GM12878 (cell line): ENCODE data around the gene DUSP14. TPM values are rescaled to one million over a fixed set of nuclear protein-coding genes. Genes with fewer than 3 reads are reported as not detected.
"Not testable (repeated sequence)": the region's sequence is repeated elsewhere in the genome, so short reads cannot be mapped to it uniquely, and the experiment has no call there.

Experiments used
- ATAC-seq: fragments of 200-7000 bp; cut with Tn5 transposase; 3 replicates; pipeline ENCODE4 v1.9.1; 2020; ENCODE audit warnings: mild to moderate bottlenecking, moderate library complexity
- BruUV-seq: library from RNA; stranded (reverse); fragments of 400-500 nt; replicated peaks from 2 replicates; lab custom pipeline; 2021; lab: Mats Ljungman, UMichigan
- CTCF ChIA-PET: fragments of 300-600 bp; sonication (Branson Sonifier 250); formaldehyde crosslinking; extraction: SDS; loops from one replicate; lab custom pipeline; 2021; ENCODE audit warnings: inconsistent platforms; lab: Yijun Ruan, JAX
- POLR2A ChIA-PET: fragments of 350-600 bp; formaldehyde crosslinking; extraction: SDS; loops from one replicate; lab custom pipeline; 2021; ENCODE audit warnings: inconsistent platforms; lab: Charles Lee
- RAD21 ChIA-PET: fragments of 300-600 bp; sonication (Branson Sonifier 250); formaldehyde crosslinking; loops from one replicate; lab custom pipeline; 2023; ENCODE audit warnings: antibody characterized with exemption; ENCODE audit not compliant: unreplicated experiment; lab: Charles Lee
- SMC1A ChIA-PET: fragments of 300-600 bp; sonication (Branson Sonifier 250); formaldehyde crosslinking; loops from one replicate; lab custom pipeline; 2023; ENCODE audit not compliant: unreplicated experiment, uncharacterized antibody; lab: Charles Lee
- DNase-seq: peaks from one replicate; pipeline ENCODE4 v3.0.0-alpha.2; 2011; ENCODE audit warnings: low read depth, low spot score
- FAIRE-seq: peaks from 3 replicates; lab custom pipeline; 2011; peaks lifted over from hg19 to GRCh38; lab: Jason Lieb, UNC
- H2AFZ ChIP-seq: 2 replicates; pipeline ENCODE4 v1.6.0; 2011; ENCODE audit warnings: low read depth, low read length, control low read depth; ENCODE audit not compliant: control insufficient read depth
- H3K27ac ChIP-seq: 2 replicates; pipeline ENCODE4 v1.5.1; 2011; ENCODE audit warnings: control low read depth; ENCODE audit not compliant: control insufficient read depth, insufficient read depth
- H3K27me3 ChIP-seq, 2 experiments: replicated peaks in 1 of 2; 2 replicates each; pipeline versions ENCODE4 v1.6.0 to v1.6.1; 2011; ENCODE audit warnings: low read length in 1 of 2; ENCODE audit not compliant: control insufficient read depth in 2 of 2, insufficient read depth in 2 of 2
- H3K36me3 ChIP-seq, 2 experiments: 2 replicates each; pipeline ENCODE4 v1.5.1; 2011; ENCODE audit warnings: low read length in 1 of 2; ENCODE audit not compliant: control insufficient read depth in 2 of 2, insufficient read depth in 2 of 2
- H3K4me1 ChIP-seq: 2 replicates; pipeline ENCODE4 v1.6.1; 2011; ENCODE audit warnings: mild to moderate bottlenecking, low read length, moderate library complexity, mixed read lengths; ENCODE audit not compliant: control insufficient read depth, insufficient read depth
- H3K4me2 ChIP-seq: 2 replicates; pipeline ENCODE4 v1.6.0; 2011; ENCODE audit warnings: control low read depth; ENCODE audit not compliant: control insufficient read depth, insufficient read depth
- H3K4me3 ChIP-seq: fragments of 200-600 bp; sonication (generic); 2 replicates; pipeline ENCODE4 v1.5.1; 2016
- H3K79me2 ChIP-seq: 2 replicates; pipeline ENCODE4 v1.6.0; 2011; ENCODE audit warnings: low read length; ENCODE audit not compliant: control insufficient read depth, insufficient read depth
- H3K9ac ChIP-seq: 2 replicates; pipeline ENCODE4 v1.8.0; 2011; ENCODE audit warnings: low read length, control low read depth, mixed read lengths; ENCODE audit not compliant: control insufficient read depth, insufficient read depth
- H3K9me3 ChIP-seq: replicated peaks from 3 replicates; pipeline ENCODE4 v1.5.1; 2011; ENCODE audit warnings: mild to moderate bottlenecking, low read length; ENCODE audit not compliant: control insufficient read depth, insufficient read depth
- H4K20me1 ChIP-seq: 2 replicates; pipeline ENCODE4 v1.6.0; 2011; ENCODE audit not compliant: control insufficient read depth, insufficient read depth
- RAD51 ChIP-seq: fragments of 450-650 bp; IDR thresholded peaks from 2 replicates; pipeline ENCODE4 v1.6.1; 2016; ENCODE audit warnings: moderate library complexity, mild to moderate bottlenecking, inconsistent platforms
- RFX5 ChIP-seq: IDR thresholded peaks from 2 replicates; pipeline ENCODE4 v1.6.1; 2011; ENCODE audit warnings: low read depth, low read length, improper control_type of control experiment
- ZNF687 ChIP-seq: fragments of 450-650 bp; IDR thresholded peaks from 2 replicates; pipeline ENCODE4 v1.6.1; 2017; ENCODE audit warnings: mild to moderate bottlenecking, moderate library complexity
- WGBS: methylation state at CpG from one replicate; pipeline ENCODE4 v1.1.6; 2016; ENCODE audit warnings: low lambda C conversion rate; ENCODE audit not compliant: insufficient replicate concordance, insufficient coverage; ENCODE audit errors: missing lambda C conversion rate; 5-methylcytosine and 5-hydroxymethylcytosine counted together
- in situ Hi-C: fragments of 300-500 bp; cut with MboI; formaldehyde crosslinking; loops from 9 replicates; pipeline ENCODE4 v1.14.3; 2018; ENCODE audit warnings: mixed read lengths
- intact Hi-C: fragments of 100-400 bp; cut with micrococcal nuclease; formaldehyde crosslinking; loops from one replicate; pipeline ENCODE4 v1.14.2; 2022; ENCODE audit not compliant: unreplicated experiment
- polyA plus RNA-seq, 11 experiments: library from polyadenylated mRNA; depleted of rRNA in 4 of 11; unstranded in 6 of 11; stranded (reverse) in 5 of 11; fragments of >200 nt; fragmentation: Nextera tagmentation in 4 of 11; fragmentation: Illumina TruSeq in 1 of 11; extraction: Ambion mirVana in 4 of 11; extraction: Trizol in 1 of 11; gene quantifications; 1 replicate in 1 of 11; 2 replicates in 10 of 11; pipeline versions ENCODE4 v1.2.1 to v1.2.3, GENCODE V29; 2011 to 2016; ENCODE audit warnings: inconsistent platforms in 2 of 11, missing spikeins in 2 of 11, low read depth in 1 of 11
- total RNA-seq, 4 experiments: library from RNA; depleted of rRNA in 3 of 4; stranded (reverse); fragments of >200 nt in 3 of 4; fragmentation: Illumina TruSeq in 1 of 4; extraction: Trizol in 1 of 4; gene quantifications; 2 replicates each; pipeline versions ENCODE4 v1.2.1 to v1.2.3, GENCODE V29; 2013 to 2021

Gene DUSP14
- total and polyA plus RNA-seq, 10 of the 15 experiments (the other 5 are each of a cell fraction or from before 2014, with no cell fraction given) = 14.5 to 36.5 (median 24.4) TPM

- DNase-seq (no peak), FAIRE-seq (no peak), ATAC-seq (no peak)
- Histone ChIP-seq H2AFZ (no peak overlapping the region), H3K4me3 (no peak overlapping the region), H3K27ac (no peak overlapping the region), H3K9ac (no peak overlapping the region), H3K27me3 (no peaks in the 10 kb centered on the region), H3K9me3 (no peaks in the 10 kb centered on the region), H4K20me1 (no peaks in the 10 kb centered on the region), H3K36me3 (peaks cover 2 to 10% of the 10 kb centered on the region in 2 experiments), H3K4me2 (no peak overlapping the region), H3K79me2 (no peaks in the 10 kb centered on the region; the same call in 1 of the 2 replicates), H3K4me1 (no peaks in the 10 kb centered on the region)
- RAD21 ChIA-PET = interaction anchor here (0.6 to 1.4 kb wide), 4 partner anchors 12 to 77 kb away, joined by 3 read pairs; no protein-coding TSS in a partner anchor
- BruUV-seq = no TSS peak
- intact Hi-C loops (no loop called here), in situ Hi-C loops (no loop called here)
- CTCF ChIA-PET = interaction anchor here (0.8 to 2.0 kb wide), 7 partner anchors 11 to 873 kb away, joined by 3 to 11 read pairs (median 5); no protein-coding TSS in a partner anchor
- TF ChIP-seq RFX5 = no peak
- TF ChIP-seq ZNF687 = peak; percentile 67; the same call in 1 of the 2 replicates
- TF ChIP-seq RAD51 = peak; percentile 23; the same call in 1 of the 2 replicates
- POLR2A ChIA-PET = interaction anchor here (0.6 to 1.6 kb wide), 7 partner anchors 9 to 1759 kb away, joined by 3 to 5 read pairs (median 4); partner anchors contain the start of gene DUSP14
- SMC1A ChIA-PET = interaction anchor here (0.7 to 1.7 kb wide), 12 partner anchors 9 to 77 kb away, joined by 3 to 8 read pairs (median 4); no protein-coding TSS in a partner anchor
- WGBS = over 99% methylated on average over 6 of the region's 6 CpGs
Observed at GRCh38 chr17:37450112-37450511, 39.6 kb upstream of the DUSP14 start.

GRCh38 chr17:37457801-37458200 is 31.9 kb upstream of the DUSP14 start:
- in situ Hi-C loops, BruUV-seq, ATAC-seq, H3K9me3 ChIP-seq, CTCF ChIA-PET, H4K20me1 ChIP-seq, H3K4me2 ChIP-seq, DNase-seq, H3K27me3 ChIP-seq, H2AFZ ChIP-seq, FAIRE-seq, H3K79me2 ChIP-seq, RAD21 ChIA-PET, H3K4me3 ChIP-seq, H3K4me1 ChIP-seq, H3K9ac ChIP-seq, H3K36me3 ChIP-seq, H3K27ac ChIP-seq, intact Hi-C loops: not testable (repeated sequence)
- SMC1A ChIA-PET = interaction anchor here (1.1 kb wide), 1 partner anchor 28 kb away, joined by 3 read pairs; no protein-coding TSS in a partner anchor
- 100% methylated on average over 3 of the region's 3 CpGs for WGBS
- POLR2A ChIA-PET = interaction anchor here (0.6 kb wide), 1 partner anchor 31 kb away, joined by 3 read pairs; no protein-coding TSS in a partner anchor
